GM10266 (cell line): Measurements from ENCODE around the gene CHRM4.

Experiments used
- DNase-seq: peaks from one replicate; pipeline ENCODE4 v3.0.0; 2012; ENCODE audit errors: extremely low spot score
- CTCF ChIP-seq: IDR thresholded peaks from 2 replicates; pipeline ENCODE4 v1.5.1; 2012; ENCODE audit warnings: mild to moderate bottlenecking, low read depth; ENCODE audit not compliant: control insufficient read depth, insufficient read depth; ENCODE audit errors: missing control alignments

Gene CHRM4

GRCh38 chr11:46357483-46357936 is 34.1 kb downstream of the CHRM4 start:
- no peak for DNase-seq
- TF ChIP-seq CTCF, result no peak

DNA sequence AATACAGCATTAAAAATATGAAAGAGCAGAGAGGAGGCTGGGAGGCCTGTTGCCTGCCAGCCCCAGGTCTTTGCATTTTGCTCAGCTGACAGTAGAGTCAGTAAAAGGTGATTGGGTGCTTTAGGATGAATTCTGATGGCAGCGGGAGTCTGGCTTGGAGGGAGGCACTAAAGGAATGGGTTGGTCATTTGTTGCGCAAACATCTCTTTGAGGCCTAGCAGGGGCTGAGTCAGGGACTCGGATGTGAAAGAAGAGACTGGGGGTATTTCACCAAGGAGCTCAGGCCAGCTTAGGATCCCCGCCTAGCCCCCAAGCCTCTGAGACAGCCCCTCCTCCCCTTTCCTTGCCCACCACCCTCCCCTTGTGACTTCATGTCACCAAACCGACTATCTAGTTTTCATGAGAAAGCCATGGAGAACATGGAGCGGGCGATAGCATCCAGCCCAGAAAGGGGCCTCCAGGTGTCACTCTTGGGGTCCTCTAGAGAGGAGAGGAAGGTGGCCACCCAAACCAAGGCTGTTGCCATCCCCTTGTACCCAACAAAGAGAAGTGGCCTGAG is 34.6 kb downstream of the CHRM4 start:
- no peak for DNase-seq
- TF ChIP-seq CTCF, result no peak

GRCh38 chr11:46353698-46354097 is 37.9 kb downstream of the CHRM4 start:
- TF ChIP-seq CTCF, result no peak
- DNase-seq, result no peak

DNA sequence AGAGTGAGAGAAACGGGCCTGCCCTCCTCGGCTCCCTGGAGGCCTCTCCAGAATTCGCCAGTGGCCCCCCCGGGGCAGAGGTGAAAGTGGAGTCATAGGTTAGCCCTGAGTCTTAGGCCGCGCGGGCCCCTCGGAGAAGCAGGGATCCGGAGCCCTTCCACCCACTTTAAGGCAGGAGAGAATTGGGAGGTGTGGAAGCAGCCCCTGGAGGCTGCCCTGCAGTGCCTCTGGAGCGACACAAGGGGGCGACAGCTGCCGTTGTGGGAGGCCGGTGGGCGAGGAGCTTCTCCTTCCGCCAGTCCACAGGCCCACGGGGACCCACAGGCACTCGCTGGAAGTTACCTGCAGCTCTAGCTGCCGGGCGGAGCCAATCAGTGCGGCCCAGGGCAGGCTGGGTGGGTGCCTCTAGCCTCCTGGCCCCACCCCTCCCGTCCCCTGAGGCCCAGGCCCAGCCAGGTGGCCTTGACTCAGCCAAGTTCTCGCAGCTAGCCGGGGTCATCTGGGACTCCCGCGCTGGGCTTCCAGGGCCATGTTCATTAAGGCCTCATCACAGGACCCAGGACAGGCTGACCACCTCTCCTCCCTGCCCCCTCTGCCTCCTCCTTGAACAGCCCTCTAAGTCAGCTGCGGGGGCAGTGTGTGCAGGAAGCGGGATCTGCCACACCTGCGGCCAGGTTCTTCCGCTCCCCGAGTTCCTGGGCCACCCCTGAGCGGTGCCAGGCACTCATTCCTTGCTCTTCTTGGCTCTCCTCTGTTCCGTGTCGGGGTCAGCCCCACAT is 39.3 kb downstream of the CHRM4 start:
- DNase-seq, result peak; percentile 64
- TF ChIP-seq CTCF, result peak; percentile 89

DNA sequence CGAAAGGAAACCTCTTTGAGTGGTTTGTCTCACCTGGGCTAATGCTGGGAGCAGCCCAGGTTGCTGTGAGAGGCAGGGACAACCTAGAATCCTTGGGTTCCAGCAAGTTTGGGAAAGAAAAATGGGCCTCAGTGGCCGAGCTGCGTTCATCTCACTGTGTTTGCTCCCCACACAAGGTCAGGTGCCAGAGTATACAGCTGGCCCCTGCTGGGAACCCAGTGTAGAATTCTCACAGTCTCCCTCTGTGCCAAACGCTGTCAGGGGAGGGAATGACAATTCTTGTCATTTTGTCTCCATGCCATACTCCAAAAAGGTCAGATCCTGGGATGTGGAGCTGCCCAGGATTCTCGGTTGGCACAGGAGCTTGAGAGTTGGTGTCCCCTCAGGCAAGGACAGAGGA is 40.0 kb downstream of the CHRM4 start:
- TF ChIP-seq CTCF, result no peak
- no peak for DNase-seq

GRCh38 chr11:46351148-46351547 is 40.4 kb downstream of the CHRM4 start:
- no peak for TF ChIP-seq CTCF
- no peak for DNase-seq

DNA sequence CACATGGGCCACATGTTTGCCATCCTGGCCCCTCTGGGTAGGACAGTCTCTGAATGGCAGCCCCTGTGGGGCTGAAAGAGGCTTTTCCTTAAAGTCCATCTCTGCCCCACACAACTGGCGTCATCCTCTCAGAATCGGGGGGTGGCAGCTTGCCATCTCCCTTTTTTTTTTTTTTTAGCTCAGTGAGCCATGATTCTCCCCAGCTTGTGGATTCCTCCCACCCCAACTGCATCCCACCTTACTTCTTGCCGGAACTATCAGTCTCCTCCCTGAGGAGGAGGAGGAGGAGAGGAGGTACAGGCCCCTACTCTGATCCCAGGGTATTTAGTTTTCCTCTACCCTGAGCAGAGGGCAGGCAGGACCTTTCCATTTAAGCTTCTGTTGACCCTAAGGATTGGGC is 40.9 kb downstream of the CHRM4 start:
- no peak for DNase-seq
- TF ChIP-seq CTCF, result no peak
